HEK293 (cell line): ENCODE results near the gene IZUMO1.

Source experiments
- CTCF ChIA-PET: fragments of 350-600 bp; formaldehyde crosslinking; extraction: SDS; loops from one replicate; lab custom pipeline; 2021; ENCODE audit warnings: antibody characterized with exemption; lab: Yijun Ruan, JAX
- POLR2A ChIA-PET: fragments of 300-600 bp; formaldehyde crosslinking; extraction: SDS; loops from one replicate; lab custom pipeline; 2020; ENCODE audit warnings: antibody characterized with exemption, inconsistent platforms; lab: Yijun Ruan, JAX
- H3K27ac ChIP-seq: fragments of 200-500 bp; sonication (Bioruptor generic); 2 replicates; pipeline ENCODE4 v1.5.1; 2014; ENCODE audit warnings: low read depth, low read length, control low read depth, inconsistent platforms; ENCODE audit errors: extremely low read depth
- H3K36me3 ChIP-seq, 2 experiments: fragments of 200-500 bp in 1 of 2; sonication (Bioruptor generic) in 1 of 2; 1 replicate in 1 of 2; 2 replicates in 1 of 2; pipeline ENCODE4 v1.5.1; 2014 to 2017; ENCODE audit warnings: inconsistent platforms in 2 of 2, low read length in 2 of 2; ENCODE audit not compliant: control insufficient read depth in 2 of 2, insufficient read depth in 1 of 2
- H3K4me1 ChIP-seq: fragments of 200-500 bp; sonication (Bioruptor generic); 2 replicates; pipeline ENCODE4 v1.5.1; 2014; ENCODE audit warnings: mild to moderate bottlenecking, low read length, inconsistent platforms; ENCODE audit not compliant: control insufficient read depth, insufficient read depth
- H3K4me3 ChIP-seq: 2 replicates; pipeline ENCODE4 v1.5.1; 2011; ENCODE audit warnings: low read depth, mild to moderate bottlenecking, control low read depth, low read length, moderate library complexity
- H3K9me3 ChIP-seq: fragments of 200-500 bp; sonication (Bioruptor generic); 2 replicates; pipeline ENCODE4 v1.5.1; 2014; ENCODE audit warnings: low read depth, low read length, inconsistent platforms; ENCODE audit not compliant: control insufficient read depth, insufficient read depth
- BCL11A ChIP-seq: fragments of 450-650 bp; formaldehyde crosslinking; IDR thresholded peaks from 2 replicates; pipeline ENCODE4 v1.5.1; 2016; ENCODE audit warnings: low read depth, missing biosample characterization, missing genetic modification characterization
- FEZF1 ChIP-seq: fragments of 450-650 bp; formaldehyde crosslinking; IDR thresholded peaks from 2 replicates; pipeline ENCODE4 v1.5.1; 2016; ENCODE audit warnings: missing biosample characterization, missing genetic modification characterization
- GLI2 ChIP-seq: fragments of 450-650 bp; formaldehyde crosslinking; IDR thresholded peaks from 2 replicates; pipeline ENCODE4; 2017; ENCODE audit warnings: missing biosample characterization, missing genetic modification characterization, low read depth, borderline replicate concordance
- KLF1 ChIP-seq: fragments of 450-650 bp; formaldehyde crosslinking; IDR thresholded peaks from 2 replicates; pipeline ENCODE4 v1.5.1; 2016; ENCODE audit warnings: missing biosample characterization, missing genetic modification characterization
- SCRT1 ChIP-seq: fragments of 450-650 bp; formaldehyde crosslinking; IDR thresholded peaks from 2 replicates; pipeline ENCODE4 v1.5.1; 2016; ENCODE audit warnings: missing biosample characterization, missing genetic modification characterization, borderline replicate concordance
- TCF7L2 ChIP-seq: IDR thresholded peaks from 2 replicates; pipeline ENCODE4 v1.6.1; 2011; ENCODE audit warnings: low read depth, mild to moderate bottlenecking, inconsistent platforms, low read length, moderate library complexity, borderline replicate concordance
- ZBTB21 ChIP-seq: fragments of 450-650 bp; formaldehyde crosslinking; IDR thresholded peaks from 2 replicates; pipeline ENCODE4 v1.5.1; 2017; ENCODE audit warnings: missing biosample characterization, missing genetic modification characterization
- ZNF121 ChIP-seq: fragments of 450-650 bp; formaldehyde crosslinking; IDR thresholded peaks from 2 replicates; pipeline ENCODE4 v1.5.1; 2016; ENCODE audit warnings: missing biosample characterization, missing genetic modification characterization
- ZNF133 ChIP-seq: fragments of 450-650 bp; formaldehyde crosslinking; IDR thresholded peaks from 2 replicates; pipeline ENCODE4 v1.5.1; 2016; ENCODE audit warnings: missing biosample characterization, missing genetic modification characterization
- ZNF292 ChIP-seq: fragments of 450-650 bp; formaldehyde crosslinking; IDR thresholded peaks from 2 replicates; pipeline ENCODE4 v1.5.1; 2016; ENCODE audit warnings: low read depth, missing biosample characterization, missing genetic modification characterization, borderline replicate concordance
- ZNF362 ChIP-seq: fragments of 450-650 bp; formaldehyde crosslinking; IDR thresholded peaks from 2 replicates; pipeline ENCODE4 v1.5.1; 2016; ENCODE audit warnings: missing biosample characterization, missing genetic modification characterization
- ZNF514 ChIP-seq: fragments of 450-650 bp; formaldehyde crosslinking; IDR thresholded peaks from 2 replicates; pipeline ENCODE4 v1.5.1; 2016; ENCODE audit warnings: missing biosample characterization, missing genetic modification characterization
- ZNF544 ChIP-seq: fragments of 450-650 bp; formaldehyde crosslinking; IDR thresholded peaks from 2 replicates; pipeline ENCODE4 v1.5.0; 2017; ENCODE audit warnings: missing biosample characterization, missing genetic modification characterization
- ZNF785 ChIP-seq: fragments of 450-650 bp; formaldehyde crosslinking; IDR thresholded peaks from 2 replicates; pipeline ENCODE4 v1.5.1; 2016; ENCODE audit warnings: missing biosample characterization, missing genetic modification characterization
- ZNF791 ChIP-seq: fragments of 450-650 bp; formaldehyde crosslinking; IDR thresholded peaks from 2 replicates; pipeline ENCODE4 v1.5.1; 2016; ENCODE audit warnings: missing biosample characterization, missing genetic modification characterization
- ZSCAN18 ChIP-seq: fragments of 450-650 bp; formaldehyde crosslinking; IDR thresholded peaks from 2 replicates; pipeline ENCODE4 v1.5.1; 2016; ENCODE audit warnings: missing biosample characterization, missing genetic modification characterization
- ZSCAN30 ChIP-seq: fragments of 450-650 bp; IDR thresholded peaks from 2 replicates; pipeline ENCODE4 v1.5.1; 2018; ENCODE audit warnings: missing biosample characterization, mild to moderate bottlenecking, missing genetic modification characterization, moderate library complexity
- TF ChIP-seq, protein P1 (sequence below): fragments of 450-650 bp; formaldehyde crosslinking; IDR thresholded peaks from 2 replicates; pipeline ENCODE4 v1.5.1; 2016; ENCODE audit warnings: missing biosample characterization, missing genetic modification characterization
- TF ChIP-seq, protein P2 (sequence below): sonication (generic); formaldehyde crosslinking; IDR thresholded peaks from 2 replicates; pipeline ENCODE4 v1.8.1; 2022; ENCODE audit warnings: mild to moderate bottlenecking, moderate library complexity, missing genetic modification reagents
- TF ChIP-seq, protein P3 (sequence below): fragments of 450-650 bp; formaldehyde crosslinking; IDR thresholded peaks from 2 replicates; pipeline ENCODE4 v1.5.1; 2016; ENCODE audit warnings: missing biosample characterization, missing genetic modification characterization
- TF ChIP-seq, protein P4 (sequence below): fragments of 450-650 bp; formaldehyde crosslinking; IDR thresholded peaks from 2 replicates; pipeline ENCODE4 v1.5.0; 2017; ENCODE audit warnings: missing biosample characterization, missing genetic modification characterization, borderline replicate concordance

The IZUMO1 gene

DNA sequence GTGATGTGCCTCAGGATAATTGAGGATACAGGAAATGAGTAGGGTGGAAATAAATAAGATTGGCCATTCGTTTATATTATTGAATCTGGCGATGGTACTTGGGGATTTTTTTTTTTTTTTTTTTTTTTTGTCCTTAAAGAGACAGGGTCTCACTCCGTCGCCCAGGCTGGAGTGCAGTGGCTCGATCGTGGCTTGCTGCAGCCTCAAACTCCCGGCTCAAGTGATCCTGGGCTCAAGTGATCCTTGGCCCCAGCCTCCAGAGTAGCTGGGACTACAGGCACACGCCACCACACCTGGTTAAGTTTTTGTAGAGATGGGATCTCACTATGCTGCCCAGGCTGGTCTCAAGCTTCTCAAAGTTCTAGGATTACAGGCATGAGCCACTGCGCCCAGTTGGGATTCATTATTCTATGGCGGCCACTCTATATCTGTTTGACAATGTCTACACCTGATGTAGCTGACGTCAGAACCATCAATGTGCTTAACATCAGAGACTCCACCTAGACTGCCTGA, 24.5 kb downstream of the IZUMO1 start:
- CTCF ChIA-PET: interaction anchor here (0.6 to 1.0 kb wide), 3 partner anchors 17 to 271 kb away, joined by 3 to 6 read pairs (median 3); partner anchors contain the start of genes BCAT2 and RUVBL2
- POLR2A ChIA-PET: interaction anchor here (2.5 kb wide), 1 partner anchor 16 kb away, joined by 20 read pairs; no protein-coding TSS in a partner anchor

DNA sequence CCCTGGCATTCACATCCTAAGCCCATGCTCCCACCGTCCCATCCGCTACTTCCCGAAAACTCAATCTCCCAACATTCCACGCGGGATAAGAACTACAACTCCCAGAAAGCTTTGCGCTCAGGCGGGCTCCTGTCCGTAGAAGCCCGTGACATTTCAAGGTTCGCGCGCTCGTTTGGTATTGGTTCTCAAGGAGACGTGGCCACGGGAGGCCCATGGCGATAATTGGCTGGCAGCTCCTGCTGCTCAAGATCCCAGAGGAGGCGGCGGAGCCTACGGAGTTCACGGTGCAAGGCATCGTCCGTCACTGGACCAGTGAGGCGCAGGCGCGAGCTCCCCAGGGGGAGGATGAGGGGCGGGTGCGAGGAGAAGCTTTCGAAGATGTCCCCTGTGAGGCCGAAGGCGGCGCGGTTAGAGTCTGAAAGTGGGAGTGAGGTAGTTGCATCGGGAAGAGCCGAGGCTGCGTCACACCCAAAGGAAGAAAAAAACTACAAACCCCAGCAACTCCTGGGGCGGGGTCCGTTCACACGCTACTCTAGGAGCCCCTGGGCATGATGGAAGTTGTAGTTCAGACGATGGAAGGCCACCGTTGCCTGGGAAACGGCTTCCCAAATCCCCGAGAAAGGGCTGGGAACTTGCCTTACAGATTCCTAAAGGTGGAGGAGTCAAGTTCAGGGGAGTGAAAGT, 26.0 kb downstream of the IZUMO1 start:
- ChIA-PET POLR2A (interaction anchor here (0.5 to 2.5 kb wide), 9 partner anchors 18 to 724 kb away, joined by 3 to 20 read pairs (median 4); partner anchors contain the start of genes DHDH, IZUMO1, PPP1R15A and RPL18), CTCF (interaction anchor here (0.6 to 1.4 kb wide), 6 partner anchors 14 to 460 kb away, joined by 3 to 8 read pairs (median 3); no protein-coding TSS in a partner anchor)
- Histone ChIP-seq H3K4me1 (no peaks in the 10 kb centered on the region; the same call in 1 of the 2 replicates), H3K4me3 (peak overlapping the region; percentile 74), H3K36me3 (no peaks in the 10 kb centered on the region), H3K27ac (peak overlapping the region; percentile 75), H3K9me3 (no peaks in the 10 kb centered on the region)
- TF ChIP-seq TCF7L2: no peak
- TF ChIP-seq FEZF1 (tag by site-specific recombination): no peak
- peak; percentile 69 for TF ChIP-seq KLF1 (tag by site-specific recombination)
- no peak for TF ChIP-seq ZNF544 (tag by site-specific recombination)
- TF ChIP-seq SCRT1: no peak
- TF ChIP-seq ZNF133 (tag by site-specific recombination): no peak
- no peak for TF ChIP-seq ZSCAN18 (tag by site-specific recombination)
- no peak for TF ChIP-seq ZNF791 (tag by site-specific recombination)
- TF ChIP-seq GLI2 (tag by site-specific recombination): no peak
- TF ChIP-seq ZNF514: no peak
- TF ChIP-seq, protein P1, sequence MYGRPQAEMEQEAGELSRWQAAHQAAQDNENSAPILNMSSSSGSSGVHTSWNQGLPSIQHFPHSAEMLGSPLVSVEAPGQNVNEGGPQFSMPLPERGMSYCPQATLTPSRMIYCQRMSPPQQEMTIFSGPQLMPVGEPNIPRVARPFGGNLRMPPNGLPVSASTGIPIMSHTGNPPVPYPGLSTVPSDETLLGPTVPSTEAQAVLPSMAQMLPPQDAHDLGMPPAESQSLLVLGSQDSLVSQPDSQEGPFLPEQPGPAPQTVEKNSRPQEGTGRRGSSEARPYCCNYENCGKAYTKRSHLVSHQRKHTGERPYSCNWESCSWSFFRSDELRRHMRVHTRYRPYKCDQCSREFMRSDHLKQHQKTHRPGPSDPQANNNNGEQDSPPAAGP (tag by site-specific recombination): no peak
- TF ChIP-seq ZSCAN30: no peak
- TF ChIP-seq, protein P2, sequence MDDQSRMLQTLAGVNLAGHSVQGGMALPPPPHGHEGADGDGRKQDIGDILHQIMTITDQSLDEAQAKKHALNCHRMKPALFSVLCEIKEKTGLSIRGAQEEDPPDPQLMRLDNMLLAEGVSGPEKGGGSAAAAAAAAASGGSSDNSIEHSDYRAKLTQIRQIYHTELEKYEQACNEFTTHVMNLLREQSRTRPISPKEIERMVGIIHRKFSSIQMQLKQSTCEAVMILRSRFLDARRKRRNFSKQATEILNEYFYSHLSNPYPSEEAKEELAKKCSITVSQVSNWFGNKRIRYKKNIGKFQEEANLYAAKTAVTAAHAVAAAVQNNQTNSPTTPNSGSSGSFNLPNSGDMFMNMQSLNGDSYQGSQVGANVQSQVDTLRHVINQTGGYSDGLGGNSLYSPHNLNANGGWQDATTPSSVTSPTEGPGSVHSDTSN (CRISPR knock-in tag): peak; percentile 69; the same call in 1 of the 2 replicates
- no peak for TF ChIP-seq ZNF292 (tag by site-specific recombination)
- no peak for TF ChIP-seq BCL11A (tag by site-specific recombination)
- no peak for TF ChIP-seq ZNF785
- TF ChIP-seq, protein P3, sequence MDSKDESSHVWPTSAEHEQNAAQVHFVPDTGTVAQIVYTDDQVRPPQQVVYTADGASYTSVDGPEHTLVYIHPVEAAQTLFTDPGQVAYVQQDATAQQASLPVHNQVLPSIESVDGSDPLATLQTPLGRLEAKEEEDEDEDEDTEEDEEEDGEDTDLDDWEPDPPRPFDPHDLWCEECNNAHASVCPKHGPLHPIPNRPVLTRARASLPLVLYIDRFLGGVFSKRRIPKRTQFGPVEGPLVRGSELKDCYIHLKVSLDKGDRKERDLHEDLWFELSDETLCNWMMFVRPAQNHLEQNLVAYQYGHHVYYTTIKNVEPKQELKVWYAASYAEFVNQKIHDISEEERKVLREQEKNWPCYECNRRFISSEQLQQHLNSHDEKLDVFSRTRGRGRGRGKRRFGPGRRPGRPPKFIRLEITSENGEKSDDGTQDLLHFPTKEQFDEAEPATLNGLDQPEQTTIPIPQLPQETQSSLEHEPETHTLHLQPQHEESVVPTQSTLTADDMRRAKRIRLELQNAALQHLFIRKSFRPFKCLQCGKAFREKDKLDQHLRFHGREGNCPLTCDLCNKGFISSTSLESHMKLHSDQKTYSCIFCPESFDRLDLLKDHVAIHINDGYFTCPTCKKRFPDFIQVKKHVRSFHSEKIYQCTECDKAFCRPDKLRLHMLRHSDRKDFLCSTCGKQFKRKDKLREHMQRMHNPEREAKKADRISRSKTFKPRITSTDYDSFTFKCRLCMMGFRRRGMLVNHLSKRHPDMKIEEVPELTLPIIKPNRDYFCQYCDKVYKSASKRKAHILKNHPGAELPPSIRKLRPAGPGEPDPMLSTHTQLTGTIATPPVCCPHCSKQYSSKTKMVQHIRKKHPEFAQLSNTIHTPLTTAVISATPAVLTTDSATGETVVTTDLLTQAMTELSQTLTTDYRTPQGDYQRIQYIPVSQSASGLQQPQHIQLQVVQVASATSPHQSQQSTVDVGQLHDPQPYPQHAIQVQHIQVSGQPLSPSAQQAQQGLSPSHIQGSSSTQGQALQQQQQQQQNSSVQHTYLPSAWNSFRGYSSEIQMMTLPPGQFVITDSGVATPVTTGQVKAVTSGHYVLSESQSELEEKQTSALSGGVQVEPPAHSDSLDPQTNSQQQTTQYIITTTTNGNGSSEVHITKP (tag by site-specific recombination): peak; percentile 38
- TF ChIP-seq, protein P4, sequence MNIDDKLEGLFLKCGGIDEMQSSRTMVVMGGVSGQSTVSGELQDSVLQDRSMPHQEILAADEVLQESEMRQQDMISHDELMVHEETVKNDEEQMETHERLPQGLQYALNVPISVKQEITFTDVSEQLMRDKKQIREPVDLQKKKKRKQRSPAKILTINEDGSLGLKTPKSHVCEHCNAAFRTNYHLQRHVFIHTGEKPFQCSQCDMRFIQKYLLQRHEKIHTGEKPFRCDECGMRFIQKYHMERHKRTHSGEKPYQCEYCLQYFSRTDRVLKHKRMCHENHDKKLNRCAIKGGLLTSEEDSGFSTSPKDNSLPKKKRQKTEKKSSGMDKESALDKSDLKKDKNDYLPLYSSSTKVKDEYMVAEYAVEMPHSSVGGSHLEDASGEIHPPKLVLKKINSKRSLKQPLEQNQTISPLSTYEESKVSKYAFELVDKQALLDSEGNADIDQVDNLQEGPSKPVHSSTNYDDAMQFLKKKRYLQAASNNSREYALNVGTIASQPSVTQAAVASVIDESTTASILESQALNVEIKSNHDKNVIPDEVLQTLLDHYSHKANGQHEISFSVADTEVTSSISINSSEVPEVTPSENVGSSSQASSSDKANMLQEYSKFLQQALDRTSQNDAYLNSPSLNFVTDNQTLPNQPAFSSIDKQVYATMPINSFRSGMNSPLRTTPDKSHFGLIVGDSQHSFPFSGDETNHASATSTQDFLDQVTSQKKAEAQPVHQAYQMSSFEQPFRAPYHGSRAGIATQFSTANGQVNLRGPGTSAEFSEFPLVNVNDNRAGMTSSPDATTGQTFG (tag by site-specific recombination): no peak

More for the DNA sequence above, 24.5 kb downstream of the IZUMO1 start:
- no peaks in the 10 kb centered on the region for H3K36me3 ChIP-seq
- no peak for TF ChIP-seq ZBTB21 (tag by site-specific recombination)
- peak; percentile 89 for TF ChIP-seq ZNF121 (tag by site-specific recombination)
- TF ChIP-seq ZNF362: 0 out of 2 replicates have a peak, but pooled peaks have one; percentile 53
- H3K27ac ChIP-seq: no peak overlapping the region
- no peaks in the 10 kb centered on the region for H3K9me3 ChIP-seq
- H3K4me1 ChIP-seq: no peaks in the 10 kb centered on the region; the same call in 1 of the 2 replicates
- no peak overlapping the region for H3K4me3 ChIP-seq
